SJSA1 (cell line): ENCODE measurements around the gene GDPD4. TPM values are rescaled to one million over a fixed set of nuclear protein-coding genes. Genes with fewer than 3 reads are reported as not detected.

Experiments
- DNase-seq, 2 experiments: peaks; one replicate each; pipeline ENCODE4 v3.0.0-alpha.2; 2015 to 2020; ENCODE audit warnings: low spot score in 2 of 2, low read depth in 1 of 2
- H3K27ac ChIP-seq: fragments of 250-450 bp; sonication (Bioruptor Pico); 2 replicates; pipeline ENCODE4 v1.5.1; 2020; ENCODE audit warnings: mild to moderate bottlenecking, moderate library complexity
- H3K27me3 ChIP-seq: fragments of 250-450 bp; sonication (Bioruptor Pico); replicated peaks from 2 replicates; pipeline ENCODE4 v1.5.1; 2020; ENCODE audit warnings: mild to moderate bottlenecking, moderate library complexity
- H3K36me3 ChIP-seq: fragments of 250-450 bp; sonication (Bioruptor Pico); 2 replicates; pipeline ENCODE4 v1.5.1; 2020; ENCODE audit warnings: mild to moderate bottlenecking
- H3K4me1 ChIP-seq: fragments of 250-450 bp; sonication (Bioruptor Pico); replicated peaks from 2 replicates; pipeline ENCODE4 v1.6.1; 2021; ENCODE audit warnings: mild to moderate bottlenecking
- H3K4me3 ChIP-seq: fragments of 250-450 bp; sonication (Bioruptor Pico); 2 replicates; pipeline ENCODE4 v1.5.1; 2020; ENCODE audit warnings: mild to moderate bottlenecking
- H3K9me3 ChIP-seq: fragments of 250-450 bp; sonication (Bioruptor Pico); replicated peaks from 2 replicates; pipeline ENCODE4 v1.5.1; 2020; ENCODE audit warnings: mild to moderate bottlenecking
- total RNA-seq: library from RNA; depleted of rRNA; stranded (reverse); fragments of >200 nt; shearing (Covaris generic); gene quantifications from 2 replicates; pipeline ENCODE4 v1.2.3, GENCODE V29; 2014

The GDPD4 gene
- total RNA-seq, 1 experiment from 2014 or later, result not detected

- Histone ChIP-seq H3K9me3 (no peaks in the 10 kb centered on the region), H3K27me3 (no peaks in the 10 kb centered on the region), H3K27ac (no peak overlapping the region), H3K4me1 (no peaks in the 10 kb centered on the region), H3K4me3 (no peak overlapping the region), H3K36me3 (no peaks in the 10 kb centered on the region)
- DNase-seq, result no peak
These were observed 121.1 kb downstream of the GDPD4 start for GRCh38 chr11:77180346-77180745.

DNA sequence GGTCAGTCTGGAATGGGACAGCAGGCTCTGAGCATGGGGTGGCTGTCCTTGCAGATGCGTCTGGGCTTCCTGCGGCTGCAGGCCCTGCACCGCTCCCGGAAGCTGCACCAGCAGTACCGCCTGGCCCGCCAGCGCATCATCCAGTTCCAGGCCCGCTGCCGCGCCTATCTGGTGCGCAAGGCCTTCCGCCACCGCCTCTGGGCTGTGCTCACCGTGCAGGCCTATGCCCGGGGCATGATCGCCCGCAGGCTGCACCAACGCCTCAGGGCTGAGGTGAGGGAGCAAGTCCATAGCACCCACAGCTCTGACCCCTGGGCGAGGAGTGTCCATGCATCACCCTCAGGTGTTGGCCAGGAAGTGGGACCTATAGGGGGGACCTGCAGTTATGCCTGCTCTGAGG lies 121.8 kb downstream of the GDPD4 start:
- Histone ChIP-seq H3K4me1 (no peaks in the 10 kb centered on the region), H3K36me3 (no peaks in the 10 kb centered on the region), H3K4me3 (no peak overlapping the region), H3K27me3 (no peaks in the 10 kb centered on the region), H3K9me3 (no peaks in the 10 kb centered on the region), H3K27ac (no peak overlapping the region)
- no peak for DNase-seq

DNA sequence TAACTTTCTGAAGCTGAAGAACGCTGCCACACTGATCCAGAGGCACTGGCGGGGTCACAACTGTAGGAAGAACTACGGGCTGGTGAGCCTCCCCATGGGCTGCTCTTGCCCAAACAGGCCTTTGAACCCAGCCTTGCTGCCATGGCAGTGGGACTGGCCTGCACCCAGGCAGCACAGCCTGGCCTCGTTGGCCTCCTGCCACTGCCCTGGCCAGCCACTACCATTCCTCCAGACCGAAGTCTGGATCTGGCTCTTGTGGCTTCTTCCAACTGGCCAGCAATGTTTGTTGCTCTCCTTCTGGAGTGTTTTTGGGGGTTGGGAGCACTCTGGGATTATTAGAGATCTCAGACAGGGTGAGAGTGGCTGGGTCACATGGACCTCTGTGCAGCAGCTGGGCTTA lies 122.4 kb downstream of the GDPD4 start:
- no peaks in the 10 kb centered on the region for H3K9me3 ChIP-seq
- no peak for DNase-seq
- H3K27me3 ChIP-seq, result no peaks in the 10 kb centered on the region
- H3K27ac ChIP-seq, result no peak overlapping the region
- no peaks in the 10 kb centered on the region for H3K36me3 ChIP-seq
- H3K4me3 ChIP-seq, result no peak overlapping the region
- H3K4me1 ChIP-seq, result no peaks in the 10 kb centered on the region

DNA sequence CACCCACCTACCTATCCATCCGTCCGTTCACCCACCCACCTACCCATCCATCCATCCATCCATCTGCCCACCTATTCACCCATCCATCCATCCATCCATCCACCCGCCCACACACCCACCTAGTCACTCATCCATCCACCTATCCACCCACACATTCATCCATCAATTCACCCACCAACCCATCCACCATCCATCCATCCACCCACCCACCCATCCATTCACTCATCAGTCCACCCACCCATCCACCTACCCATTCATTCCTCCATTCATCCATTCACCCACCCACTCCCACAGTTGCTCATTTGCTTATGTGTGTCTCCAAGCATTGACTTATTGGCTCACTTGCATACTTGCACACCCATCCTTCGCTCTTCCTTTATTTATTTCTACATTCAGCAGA lies 123.3 kb downstream of the GDPD4 start:
- no peaks in the 10 kb centered on the region for H3K4me1 ChIP-seq
- no peak for DNase-seq

DNA sequence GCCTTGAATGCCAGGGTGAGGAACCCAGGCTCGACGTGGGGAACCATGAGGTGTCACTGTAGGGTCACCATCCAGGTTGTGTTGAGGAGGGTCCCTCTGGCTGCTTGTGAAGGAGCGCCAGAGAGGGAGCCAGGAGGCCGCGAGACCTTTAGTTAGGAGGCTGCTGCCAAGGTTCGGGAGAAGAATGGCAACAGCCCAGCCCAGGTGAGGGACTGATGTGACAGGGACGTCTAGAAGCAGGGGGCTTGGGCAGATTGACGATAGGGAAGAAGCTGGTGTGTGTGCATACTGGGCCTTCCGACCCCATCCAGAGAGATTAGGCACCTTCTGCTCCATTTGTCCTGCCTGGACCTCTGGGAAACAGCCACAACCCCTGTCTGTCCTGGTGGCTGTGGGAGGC lies 124.5 kb downstream of the GDPD4 start:
- Histone ChIP-seq H3K9me3 (no peaks in the 10 kb centered on the region), H3K4me3 (no peak overlapping the region), H3K36me3 (no peaks in the 10 kb centered on the region), H3K4me1 (no peaks in the 10 kb centered on the region), H3K27ac (no peak overlapping the region), H3K27me3 (no peaks in the 10 kb centered on the region)
- no peak for DNase-seq

More for the DNA sequence above, 123.3 kb downstream of the GDPD4 start:
- no peaks in the 10 kb centered on the region for H3K9me3 ChIP-seq
- no peak overlapping the region for H3K27ac ChIP-seq
- no peak overlapping the region for H3K4me3 ChIP-seq
- no peaks in the 10 kb centered on the region for H3K36me3 ChIP-seq
- H3K27me3 ChIP-seq, result no peaks in the 10 kb centered on the region

DNA sequence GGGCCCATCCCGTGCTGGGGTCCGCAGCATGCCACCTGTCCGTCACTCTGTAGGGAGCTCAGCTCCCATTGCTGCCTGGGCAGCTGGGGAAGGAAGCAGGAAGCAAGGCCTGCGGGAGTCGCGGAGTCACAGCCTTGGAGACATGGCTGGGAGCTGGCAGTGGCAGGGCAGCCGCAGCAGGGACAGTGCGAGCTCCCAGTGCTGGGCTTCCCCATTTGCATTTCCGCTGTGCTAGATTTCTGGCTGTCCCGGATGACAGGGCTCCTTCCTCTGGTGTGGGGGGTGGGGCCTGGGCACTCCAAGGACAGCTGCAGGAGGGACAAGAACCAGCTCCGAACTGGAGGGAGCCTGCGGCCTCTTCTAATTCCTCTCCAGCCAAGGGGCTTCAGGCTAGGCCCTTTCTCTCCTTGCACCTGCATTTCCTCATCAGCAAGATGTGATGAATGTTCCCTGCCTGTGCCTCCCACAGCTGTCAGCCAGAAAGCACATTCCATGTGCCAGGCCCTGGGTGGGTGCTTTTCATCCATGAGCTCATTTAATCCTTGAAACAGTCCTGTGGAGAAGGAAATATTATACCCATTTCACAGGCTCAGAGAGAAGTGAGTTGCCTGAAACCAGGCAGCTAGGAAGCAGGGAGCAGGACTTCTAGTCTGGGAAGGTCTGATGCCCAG lies 125.5 kb downstream of the GDPD4 start:
- H3K4me1 ChIP-seq, result no peaks in the 10 kb centered on the region
- H3K4me3 ChIP-seq, result no peak overlapping the region
- DNase-seq, result no peak
- no peaks in the 10 kb centered on the region for H3K36me3 ChIP-seq
- H3K9me3 ChIP-seq, result no peaks in the 10 kb centered on the region
- no peak overlapping the region for H3K27ac ChIP-seq
- H3K27me3 ChIP-seq, result no peaks in the 10 kb centered on the region

- Histone ChIP-seq H3K4me1 (no peaks in the 10 kb centered on the region), H3K36me3 (no peaks in the 10 kb centered on the region), H3K4me3 (no peak overlapping the region), H3K27ac (no peak overlapping the region), H3K9me3 (no peaks in the 10 kb centered on the region), H3K27me3 (no peaks in the 10 kb centered on the region)
- DNase-seq, result no peak
These were observed 126.3 kb downstream of the GDPD4 start for GRCh38 chr11:77175021-77175842.

GRCh38 chr11:77174559-77174958 lies 126.9 kb downstream of the GDPD4 start:
- Histone ChIP-seq H3K27me3 (no peaks in the 10 kb centered on the region), H3K36me3 (no peaks in the 10 kb centered on the region), H3K4me1 (no peaks in the 10 kb centered on the region), H3K9me3 (no peaks in the 10 kb centered on the region), H3K4me3 (no peak overlapping the region), H3K27ac (no peak overlapping the region)
- DNase-seq, result no peak

GRCh38 chr11:77173494-77173893 lies 128.0 kb downstream of the GDPD4 start:
- Histone ChIP-seq H3K36me3 (no peaks in the 10 kb centered on the region), H3K27ac (no peak overlapping the region), H3K4me3 (no peak overlapping the region), H3K27me3 (no peaks in the 10 kb centered on the region), H3K9me3 (no peaks in the 10 kb centered on the region), H3K4me1 (no peaks in the 10 kb centered on the region)
- no peak for DNase-seq

GRCh38 chr11:77172666-77172982 lies 128.9 kb downstream of the GDPD4 start:
- H3K4me3 ChIP-seq, result no peak overlapping the region
- DNase-seq, result no peak
- H3K36me3 ChIP-seq, result no peaks in the 10 kb centered on the region
- H3K27me3 ChIP-seq, result no peaks in the 10 kb centered on the region
- no peaks in the 10 kb centered on the region for H3K4me1 ChIP-seq
- no peak overlapping the region for H3K27ac ChIP-seq
- no peaks in the 10 kb centered on the region for H3K9me3 ChIP-seq

DNA sequence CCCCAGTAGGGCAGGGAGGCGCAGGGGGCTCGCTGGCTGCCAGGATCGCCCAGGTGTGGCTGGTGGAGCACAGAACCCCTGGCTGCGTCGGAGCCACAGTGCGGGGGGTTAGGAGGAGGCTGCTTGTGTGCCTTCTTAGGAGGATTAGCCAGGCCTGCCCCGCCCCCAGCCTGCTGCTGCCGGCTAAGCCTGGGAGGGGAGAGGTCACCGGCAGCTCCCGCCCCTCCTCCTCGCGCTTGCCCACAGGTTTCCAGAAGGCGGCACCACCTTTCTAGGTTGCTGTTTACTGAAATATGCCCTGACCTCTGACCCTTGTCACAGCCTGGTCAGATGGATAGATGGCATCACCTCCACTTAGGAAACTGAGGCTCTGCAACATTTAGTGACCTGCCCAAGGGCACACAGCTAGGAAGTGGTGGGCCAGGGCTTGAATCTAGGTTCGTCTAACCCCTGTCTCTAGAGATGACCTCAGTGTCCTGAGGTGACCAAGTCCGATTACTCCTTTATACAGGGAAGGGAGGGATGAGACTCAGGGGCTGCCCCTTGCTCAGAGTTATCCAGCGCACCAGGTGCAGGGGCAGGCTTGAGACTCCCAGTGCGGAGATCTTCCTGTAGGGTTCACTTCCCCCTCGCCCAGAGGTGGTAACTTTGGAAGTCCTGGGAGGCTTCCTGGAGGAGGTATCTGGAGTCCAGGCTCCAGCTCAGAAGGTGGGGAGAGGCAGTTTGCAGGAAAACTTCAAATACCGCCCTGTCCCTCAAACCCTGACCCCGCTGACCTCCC lies 129.4 kb downstream of the GDPD4 start:
- H3K27ac ChIP-seq, result no peak overlapping the region
- H3K36me3 ChIP-seq, result no peaks in the 10 kb centered on the region
- no peak for DNase-seq
- H3K9me3 ChIP-seq, result no peaks in the 10 kb centered on the region
- no peak overlapping the region for H3K4me3 ChIP-seq
- no peaks in the 10 kb centered on the region for H3K27me3 ChIP-seq
- H3K4me1 ChIP-seq, result no peaks in the 10 kb centered on the region

- Histone ChIP-seq H3K9me3 (no peaks in the 10 kb centered on the region), H3K27me3 (no peaks in the 10 kb centered on the region), H3K36me3 (no peaks in the 10 kb centered on the region), H3K27ac (no peak overlapping the region), H3K4me3 (no peak overlapping the region), H3K4me1 (no peaks in the 10 kb centered on the region)
- DNase-seq, result no peak
These were observed 130.2 kb downstream of the GDPD4 start for GRCh38 chr11:77171254-77171653.

DNA sequence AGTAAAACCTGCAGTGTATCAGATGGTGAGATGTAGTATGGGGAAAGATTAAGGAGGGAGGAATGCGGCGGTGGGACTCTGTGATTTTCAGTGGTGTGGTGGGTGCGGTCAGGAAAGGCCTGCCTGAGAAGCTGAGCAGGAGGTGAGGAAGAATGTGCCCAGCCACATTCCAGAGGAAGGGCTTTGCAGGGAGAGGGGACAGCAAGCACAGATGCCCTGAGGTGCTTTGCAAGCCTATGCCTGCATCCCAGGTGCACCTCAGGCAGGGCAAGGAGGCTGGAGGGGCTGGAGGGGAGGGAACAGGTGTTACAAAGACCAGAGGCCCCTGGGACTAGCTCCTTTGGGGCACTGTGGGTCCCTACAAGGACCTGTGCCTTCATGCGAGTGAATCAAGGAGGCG lies 131.4 kb downstream of the GDPD4 start:
- no peaks in the 10 kb centered on the region for H3K36me3 ChIP-seq
- no peaks in the 10 kb centered on the region for H3K9me3 ChIP-seq
- no peak overlapping the region for H3K4me3 ChIP-seq
- H3K27me3 ChIP-seq, result no peaks in the 10 kb centered on the region
- no peaks in the 10 kb centered on the region for H3K4me1 ChIP-seq
- DNase-seq, result no peak
- no peak overlapping the region for H3K27ac ChIP-seq

GRCh38 chr11:77167791-77168190 lies 133.7 kb downstream of the GDPD4 start:
- Histone ChIP-seq H3K27ac (no peak overlapping the region), H3K4me3 (no peak overlapping the region), H3K9me3 (no peaks in the 10 kb centered on the region), H3K36me3 (no peaks in the 10 kb centered on the region), H3K27me3 (no peaks in the 10 kb centered on the region), H3K4me1 (no peaks in the 10 kb centered on the region)
- DNase-seq, result no peak
